B cell (primary cell): Measurements from ENCODE around the gene WHAMM.

Experiments
- CTCF ChIP-seq: fragments of 200-600 bp; IDR thresholded peaks from one replicate; pipeline ENCODE4 v1.8.0; 2022; ENCODE audit warnings: antibody characterized with exemption, mild to moderate bottlenecking
- EZH2 ChIP-seq: IDR thresholded peaks from 2 replicates; pipeline ENCODE4 v1.6.1; 2012; ENCODE audit warnings: borderline replicate concordance, low read depth, mild to moderate bottlenecking, moderate library complexity, low read length; ENCODE audit not compliant: insufficient read depth, poor library complexity, severe bottlenecking

- no peak for TF ChIP-seq CTCF
- TF ChIP-seq EZH2, result no peak
Measured at GRCh38 chr15:82878325-82878724, 68.9 kb downstream of the WHAMM start.
